K562 (cell line): Measurements from ENCODE around the gene PLEK2. TPM values are rescaled to one million over a fixed set of nuclear protein-coding genes. Genes with fewer than 3 reads are reported as not detected.
A peak's percentile ranks its signal among the peaks of the same experiment; 100 is the strongest.

Experiments
- ATF7 ChIP-seq: fragments of 450-650 bp; IDR thresholded peaks from 2 replicates; pipeline ENCODE4 v1.7.1; 2014; ENCODE audit warnings: mild to moderate bottlenecking, moderate library complexity
- CBX8 ChIP-seq: fragments of 200-600 bp; sonication (generic); IDR thresholded peaks from 2 replicates; pipeline ENCODE4 v1.6.1; 2012; ENCODE audit warnings: borderline replicate concordance, mixed run types, low read depth, mild to moderate bottlenecking, moderate library complexity, mixed read lengths, low read length, control low read depth, inconsistent platforms; ENCODE audit not compliant: poor library complexity, severe bottlenecking; ENCODE audit errors: extremely low read depth
- CCAR2 ChIP-seq: fragments of 200-400 bp; formaldehyde crosslinking; IDR thresholded peaks from 2 replicates; pipeline ENCODE4 v1.6.1; 2017; ENCODE audit warnings: mild to moderate bottlenecking, low read depth, low read length
- DACH1 ChIP-seq: fragments of 450-650 bp; IDR thresholded peaks from 2 replicates; pipeline ENCODE4 v1.6.1; 2018; ENCODE audit not compliant: partially characterized antibody
- ETS2 ChIP-seq: IDR thresholded peaks from 2 replicates; pipeline ENCODE4 v1.6.1; 2016; ENCODE audit warnings: borderline replicate concordance, missing genetic modification characterization, mild to moderate bottlenecking, moderate library complexity, missing compliant biosample characterization; ENCODE audit not compliant: poor library complexity, severe bottlenecking
- ETV1 ChIP-seq: fragments of 450-650 bp; conservative IDR thresholded peaks from 2 replicates; pipeline ENCODE4 v1.6.1; 2016; ENCODE audit warnings: missing genetic modification characterization, control low read depth, low read depth, missing compliant biosample characterization
- JUNB ChIP-seq: fragments of 450-650 bp; formaldehyde crosslinking; conservative IDR thresholded peaks from 2 replicates; pipeline ENCODE4 v1.4.0; 2020; ENCODE audit warnings: mild to moderate bottlenecking
- LCOR ChIP-seq: sonication (generic); formaldehyde crosslinking; IDR thresholded peaks from 2 replicates; pipeline ENCODE4 v1.8.0; 2022; ENCODE audit warnings: mild to moderate bottlenecking, missing genetic modification reagents
- NFE2L1 ChIP-seq: fragments of 450-650 bp; IDR thresholded peaks from 2 replicates; pipeline ENCODE4 v1.6.1; 2016; ENCODE audit warnings: missing genetic modification characterization, low read depth, mild to moderate bottlenecking, missing compliant biosample characterization, moderate library complexity, borderline replicate concordance
- NR1H2 ChIP-seq: sonication (generic); formaldehyde crosslinking; IDR thresholded peaks from 2 replicates; pipeline ENCODE4 v1.4.0; 2020; ENCODE audit warnings: mild to moderate bottlenecking, missing genetic modification reagents
- RBM22 ChIP-seq: fragments of 200-400 bp; formaldehyde crosslinking; IDR thresholded peaks from 2 replicates; pipeline ENCODE4 v1.6.1; 2018; ENCODE audit warnings: low read length, low read depth; ENCODE audit not compliant: poor library complexity, severe bottlenecking
- RUNX1 ChIP-seq: sonication (generic); IDR thresholded peaks from 2 replicates; pipeline ENCODE4 v1.6.1; 2016; ENCODE audit warnings: antibody characterized with exemption, low read depth
- TAL1 ChIP-seq: fragments of 450-650 bp; IDR thresholded peaks from 2 replicates; pipeline ENCODE4 v1.6.1; 2016; ENCODE audit warnings: mild to moderate bottlenecking
- U2AF1 ChIP-seq: fragments of 200-400 bp; formaldehyde crosslinking; optimal IDR thresholded peaks from 2 replicates; pipeline ENCODE3; 2017; ENCODE audit warnings: mild to moderate bottlenecking, low read depth, low read length, moderate library complexity
- ZFPM2 ChIP-seq: fragments of 250-450 bp; sonication (Bioruptor Pico); IDR thresholded peaks from 2 replicates; pipeline ENCODE4 v1.5.1; 2022; ENCODE audit warnings: mild to moderate bottlenecking
- ZNF274 ChIP-seq: IDR thresholded peaks from 2 replicates; pipeline ENCODE4 v1.6.1; 2011; ENCODE audit warnings: low read depth, mild to moderate bottlenecking, low read length, moderate library complexity, borderline replicate concordance
- ZNF354B ChIP-seq: fragments of 250-450 bp; sonication (Bioruptor Pico); IDR thresholded peaks from 2 replicates; pipeline ENCODE4 v1.4.0; 2020
- ZNF561 ChIP-seq: fragments of 450-650 bp; formaldehyde crosslinking; conservative IDR thresholded peaks from 2 replicates; pipeline ENCODE4 v1.4.0; 2020; ENCODE audit warnings: mild to moderate bottlenecking, moderate library complexity
- polyA plus RNA-seq, 8 experiments: library from polyadenylated mRNA; depleted of rRNA in 4 of 8; stranded (reverse) in 5 of 8; unstranded in 3 of 8; fragments of >200 nt; fragmentation: Nextera tagmentation in 2 of 8; fragmentation: Illumina TruSeq in 1 of 8; extraction: Ambion mirVana in 2 of 8; extraction: Trizol in 1 of 8; gene quantifications; 2 replicates each; pipeline versions ENCODE4 v1.2.1 to v1.2.3, GENCODE V29; 2011 to 2014; ENCODE audit warnings: inconsistent platforms in 1 of 8, missing spikeins in 1 of 8
- total RNA-seq, 7 experiments: library from RNA; depleted of rRNA in 6 of 7; stranded (reverse); fragments of >200 nt in 6 of 7; fragmentation: Illumina TruSeq in 2 of 7; extraction: Trizol in 2 of 7; gene quantifications; 2 replicates each; pipeline versions ENCODE4 v1.2.1 to v1.2.3, GENCODE V29; 2011 to 2021; ENCODE audit warnings: low replicate concordance in 1 of 7
- TF ChIP-seq, protein P1 (sequence below): fragments of 250-450 bp; sonication (Bioruptor Pico); IDR thresholded peaks from 2 replicates; pipeline ENCODE4 v1.9.0; 2021; ENCODE audit warnings: mild to moderate bottlenecking, inconsistent platforms
- TF ChIP-seq, protein P2 (sequence below): fragments of 200-800 bp; sonication (Bioruptor generic); IDR thresholded peaks from 2 replicates; pipeline ENCODE4 v1.6.1; 2016; ENCODE audit warnings: missing genetic modification characterization, missing compliant biosample characterization

The PLEK2 gene
- total and polyA plus RNA-seq, 9 of the 15 experiments (the other 6 are each of a cell fraction or from before 2014, with no cell fraction given): not detected

DNA sequence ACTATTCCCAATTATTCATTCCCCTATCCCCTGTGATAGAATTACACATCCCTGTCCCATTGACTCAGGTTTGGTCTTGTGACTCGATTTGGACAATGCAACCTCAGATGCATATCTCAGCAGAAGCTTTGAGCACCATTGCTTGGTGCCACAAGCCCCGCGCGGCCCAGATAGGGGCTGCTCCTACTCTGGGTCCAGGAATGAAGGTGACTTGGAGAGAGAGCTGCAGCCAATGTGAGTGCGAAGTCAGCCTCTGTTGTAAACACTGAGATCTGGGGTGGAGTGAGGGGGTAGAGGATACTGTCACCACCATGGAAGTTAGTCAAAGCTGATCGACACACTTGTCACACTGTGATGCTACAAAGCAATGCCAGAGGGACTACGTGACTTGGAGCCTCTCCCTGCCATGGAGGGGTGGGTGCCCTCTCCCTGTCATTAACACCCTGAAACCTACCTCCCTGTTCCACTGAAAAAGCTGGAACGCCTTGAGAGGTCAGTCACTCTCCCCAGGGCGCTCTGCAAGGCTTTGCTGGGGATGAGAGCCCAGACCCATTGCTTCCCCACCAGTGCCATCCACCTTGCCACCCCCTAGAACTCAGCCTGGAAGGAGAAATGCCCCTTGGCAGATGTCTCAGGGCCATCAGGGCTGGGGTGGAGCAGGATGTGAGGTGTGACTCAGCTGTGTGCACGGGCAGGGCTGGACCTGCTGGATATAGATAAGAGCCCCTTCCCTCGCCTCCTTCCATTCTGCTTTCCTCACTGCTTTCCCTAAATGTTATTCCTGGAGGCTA lies 6.6 kb upstream of the PLEK2 start (continued):
- TF ChIP-seq NFE2L1 (tag) (no peak), TAL1 (peak; percentile 89), ETS2 (tag) (no peak), LCOR (CRISPR knock-in tag) (no peak), ZFPM2 (CRISPR knock-in tag) (no peak), ZNF354B (CRISPR knock-in tag) (no peak), U2AF1 (no peak), ZNF561 (CRISPR knock-in tag) (no peak), RUNX1 (no peak), NR1H2 (CRISPR knock-in tag) (no peak), DACH1 (no peak), ATF7 (no peak), ZNF274 (no peak), CCAR2 (no peak), CBX8 (no peak), JUNB (no peak), ETV1 (tag) (peak; percentile 85), RBM22 (no peak)
- TF ChIP-seq, protein P1, sequence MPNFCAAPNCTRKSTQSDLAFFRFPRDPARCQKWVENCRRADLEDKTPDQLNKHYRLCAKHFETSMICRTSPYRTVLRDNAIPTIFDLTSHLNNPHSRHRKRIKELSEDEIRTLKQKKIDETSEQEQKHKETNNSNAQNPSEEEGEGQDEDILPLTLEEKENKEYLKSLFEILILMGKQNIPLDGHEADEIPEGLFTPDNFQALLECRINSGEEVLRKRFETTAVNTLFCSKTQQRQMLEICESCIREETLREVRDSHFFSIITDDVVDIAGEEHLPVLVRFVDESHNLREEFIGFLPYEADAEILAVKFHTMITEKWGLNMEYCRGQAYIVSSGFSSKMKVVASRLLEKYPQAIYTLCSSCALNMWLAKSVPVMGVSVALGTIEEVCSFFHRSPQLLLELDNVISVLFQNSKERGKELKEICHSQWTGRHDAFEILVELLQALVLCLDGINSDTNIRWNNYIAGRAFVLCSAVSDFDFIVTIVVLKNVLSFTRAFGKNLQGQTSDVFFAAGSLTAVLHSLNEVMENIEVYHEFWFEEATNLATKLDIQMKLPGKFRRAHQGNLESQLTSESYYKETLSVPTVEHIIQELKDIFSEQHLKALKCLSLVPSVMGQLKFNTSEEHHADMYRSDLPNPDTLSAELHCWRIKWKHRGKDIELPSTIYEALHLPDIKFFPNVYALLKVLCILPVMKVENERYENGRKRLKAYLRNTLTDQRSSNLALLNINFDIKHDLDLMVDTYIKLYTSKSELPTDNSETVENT: no peak
- TF ChIP-seq, protein P2, sequence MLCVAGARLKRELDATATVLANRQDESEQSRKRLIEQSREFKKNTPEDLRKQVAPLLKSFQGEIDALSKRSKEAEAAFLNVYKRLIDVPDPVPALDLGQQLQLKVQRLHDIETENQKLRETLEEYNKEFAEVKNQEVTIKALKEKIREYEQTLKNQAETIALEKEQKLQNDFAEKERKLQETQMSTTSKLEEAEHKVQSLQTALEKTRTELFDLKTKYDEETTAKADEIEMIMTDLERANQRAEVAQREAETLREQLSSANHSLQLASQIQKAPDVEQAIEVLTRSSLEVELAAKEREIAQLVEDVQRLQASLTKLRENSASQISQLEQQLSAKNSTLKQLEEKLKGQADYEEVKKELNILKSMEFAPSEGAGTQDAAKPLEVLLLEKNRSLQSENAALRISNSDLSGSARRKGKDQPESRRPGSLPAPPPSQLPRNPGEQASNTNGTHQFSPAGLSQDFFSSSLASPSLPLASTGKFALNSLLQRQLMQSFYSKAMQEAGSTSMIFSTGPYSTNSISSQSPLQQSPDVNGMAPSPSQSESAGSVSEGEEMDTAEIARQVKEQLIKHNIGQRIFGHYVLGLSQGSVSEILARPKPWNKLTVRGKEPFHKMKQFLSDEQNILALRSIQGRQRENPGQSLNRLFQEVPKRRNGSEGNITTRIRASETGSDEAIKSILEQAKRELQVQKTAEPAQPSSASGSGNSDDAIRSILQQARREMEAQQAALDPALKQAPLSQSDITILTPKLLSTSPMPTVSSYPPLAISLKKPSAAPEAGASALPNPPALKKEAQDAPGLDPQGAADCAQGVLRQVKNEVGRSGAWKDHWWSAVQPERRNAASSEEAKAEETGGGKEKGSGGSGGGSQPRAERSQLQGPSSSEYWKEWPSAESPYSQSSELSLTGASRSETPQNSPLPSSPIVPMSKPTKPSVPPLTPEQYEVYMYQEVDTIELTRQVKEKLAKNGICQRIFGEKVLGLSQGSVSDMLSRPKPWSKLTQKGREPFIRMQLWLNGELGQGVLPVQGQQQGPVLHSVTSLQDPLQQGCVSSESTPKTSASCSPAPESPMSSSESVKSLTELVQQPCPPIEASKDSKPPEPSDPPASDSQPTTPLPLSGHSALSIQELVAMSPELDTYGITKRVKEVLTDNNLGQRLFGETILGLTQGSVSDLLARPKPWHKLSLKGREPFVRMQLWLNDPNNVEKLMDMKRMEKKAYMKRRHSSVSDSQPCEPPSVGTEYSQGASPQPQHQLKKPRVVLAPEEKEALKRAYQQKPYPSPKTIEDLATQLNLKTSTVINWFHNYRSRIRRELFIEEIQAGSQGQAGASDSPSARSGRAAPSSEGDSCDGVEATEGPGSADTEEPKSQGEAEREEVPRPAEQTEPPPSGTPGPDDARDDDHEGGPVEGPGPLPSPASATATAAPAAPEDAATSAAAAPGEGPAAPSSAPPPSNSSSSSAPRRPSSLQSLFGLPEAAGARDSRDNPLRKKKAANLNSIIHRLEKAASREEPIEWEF (CRISPR knock-in tag): no peak
